ENCODE results near the gene ADAMTS13. TPM values are rescaled to one million over a fixed set of nuclear protein-coding genes. Genes with fewer than 3 reads are reported as not detected.

Gene ADAMTS13
- total RNA-seq, 4 donors from 2014 or later = 1.1 to 2.7 (median 1.8) TPM

DNA sequence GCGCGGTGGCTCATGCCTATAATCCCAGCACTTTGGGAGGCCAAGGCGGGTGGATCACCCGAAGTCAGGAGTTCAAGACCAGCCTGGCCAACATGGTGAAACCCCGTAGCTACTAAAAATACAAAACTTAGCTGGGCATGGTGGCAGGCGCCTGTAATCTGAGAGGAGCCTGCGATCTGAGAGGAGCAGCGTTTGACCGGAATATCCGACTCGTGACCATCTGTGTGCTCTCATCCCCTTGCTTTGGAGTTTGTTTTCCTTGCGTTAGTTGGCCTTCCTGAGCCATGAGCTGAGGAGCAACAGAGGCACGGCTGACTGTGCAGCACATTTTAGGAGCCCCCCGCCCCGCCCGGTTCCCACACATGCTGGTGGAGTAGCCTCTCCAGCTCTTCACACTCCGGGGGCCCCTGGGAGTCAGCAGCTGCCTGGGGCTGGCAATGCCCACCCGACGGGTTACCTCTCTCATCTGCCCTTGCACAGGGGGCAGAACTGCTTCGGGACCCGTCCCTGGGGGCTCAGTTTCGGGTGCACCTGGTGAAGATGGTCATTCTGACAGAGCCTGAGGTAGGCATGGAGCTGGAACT, 3.0 kb downstream of the ADAMTS13 start:
- intact Hi-C loops (cut with DNase I; ENCODE audit: low total_unique reads) = no loop called here
- DNase-seq (ENCODE audit: low spot score in 2 of 2) = no peak
- WGBS, 2 donors = 85 to 95% methylated on average over 21 to 22 of the region's 22 CpGs
- no peak overlapping the region for H3K4me3 ChIP-seq (ENCODE audit: low read depth, poor library complexity, severe bottlenecking)
- TF ChIP-seq POLR2A (IDR thresholded peaks at IDR 0.05) = no peak
- TF ChIP-seq CTCF (IDR thresholded peaks at IDR 0.05) = no peak

- 73 to 76% methylated on average over 8 to 10 of the region's 11 CpGs for WGBS, 2 donors
- no peak overlapping the region for H3K4me3 ChIP-seq (ENCODE audit: low read depth, poor library complexity, severe bottlenecking)
- no peak for DNase-seq (ENCODE audit: low spot score in 2 of 2)
- intact Hi-C loops (cut with DNase I; ENCODE audit: low total_unique reads) = no loop called here
- TF ChIP-seq CTCF (IDR thresholded peaks at IDR 0.05) = no peak
- TF ChIP-seq POLR2A (IDR thresholded peaks at IDR 0.05) = no peak
These were observed 3.8 kb downstream of the ADAMTS13 start for GRCh38 chr9:133426011-133426410.

- no peak overlapping the region for H3K4me3 ChIP-seq (ENCODE audit: low read depth, poor library complexity, severe bottlenecking)
- no peak for DNase-seq (ENCODE audit: low spot score in 2 of 2)
- 60 to 64% methylated on average over 10 of the region's 10 CpGs for whole genome bisulfite sequencing, 2 donors
- TF ChIP-seq POLR2A (IDR thresholded peaks at IDR 0.05) (no peak), CTCF (IDR thresholded peaks at IDR 0.05) (no peak)
- intact Hi-C loops (cut with DNase I; ENCODE audit: low total_unique reads) = no loop called here
These were observed 5.6 kb downstream of the ADAMTS13 start for GRCh38 chr9:133427658-133428348.

- no peak for DNase-seq (ENCODE audit: low spot score in 2 of 2)
- no peak for TF ChIP-seq CTCF (IDR thresholded peaks at IDR 0.05)
- no peak for TF ChIP-seq POLR2A (IDR thresholded peaks at IDR 0.05)
- WGBS, 2 donors = 0 to 1% methylated on average over 15 to 30 of the region's 57 CpGs
- intact Hi-C loops (cut with DNase I; ENCODE audit: low total_unique reads) = no loop called here
- H3K4me3 ChIP-seq (ENCODE audit: low read depth, poor library complexity, severe bottlenecking) = no peak overlapping the region
These were observed 6.5 kb downstream of the ADAMTS13 start for GRCh38 chr9:133428617-133429101.

DNA sequence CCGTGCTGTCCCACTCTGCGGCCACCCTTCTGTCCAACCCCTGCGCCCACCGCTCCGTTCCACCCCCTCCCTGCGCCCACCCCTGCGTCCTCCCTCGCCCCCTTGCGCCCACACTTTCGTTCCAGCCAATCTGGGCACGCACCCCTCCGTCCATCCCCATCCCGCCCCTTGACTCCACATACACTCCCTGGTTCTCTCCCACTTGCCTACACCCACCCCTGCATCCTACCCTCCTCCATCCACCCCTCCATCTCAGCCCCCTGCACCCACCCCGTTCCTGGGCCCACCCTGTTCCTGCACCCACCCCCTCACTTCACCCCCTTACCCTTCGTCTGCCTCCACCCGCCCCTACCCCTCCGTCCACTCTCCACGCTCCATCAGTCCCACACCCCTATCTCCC, 7.0 kb downstream of the ADAMTS13 start:
- TF ChIP-seq CTCF (IDR thresholded peaks at IDR 0.05) (no peak), POLR2A (IDR thresholded peaks at IDR 0.05) (no peak)
- no peak overlapping the region for H3K4me3 ChIP-seq (ENCODE audit: low read depth, poor library complexity, severe bottlenecking)
- DNase-seq (ENCODE audit: low spot score in 2 of 2) = no peak
- intact Hi-C loops (cut with DNase I; ENCODE audit: low total_unique reads) = no loop called here
- WGBS, 2 donors = 8 to 15% methylated on average over 8 to 18 of the region's 18 CpGs
